ENCODE data around the gene HOXC5.

Gene HOXC5

GRCh38 chr12:54006559-54007220 is 26.2 kb upstream of the HOXC5 start:
- no peak for DNase-seq (ENCODE audit: low read depth)

GRCh38 chr12:54007538-54008259 is 25.2 kb upstream of the HOXC5 start:
- DNase-seq (ENCODE audit: low read depth): no peak

- no peak for DNase-seq (ENCODE audit: low read depth)
Measured at GRCh38 chr12:54008260-54008552, 24.6 kb upstream of the HOXC5 start.

- peak; percentile 57 for DNase-seq (ENCODE audit: low read depth)
Measured at GRCh38 chr12:54009171-54010052, 23.4 kb upstream of the HOXC5 start.

GRCh38 chr12:54010053-54010971 is 22.5 kb upstream of the HOXC5 start:
- DNase-seq (ENCODE audit: low read depth): no peak

- no peak for DNase-seq (ENCODE audit: low read depth)
Measured at GRCh38 chr12:54010972-54011664, 21.7 kb upstream of the HOXC5 start.

GRCh38 chr12:54011665-54012532 is 21.0 kb upstream of the HOXC5 start:
- no peak for DNase-seq (ENCODE audit: low read depth)

GRCh38 chr12:54012631-54013409 is 20.0 kb upstream of the HOXC5 start:
- no peak for DNase-seq (ENCODE audit: low read depth)

GRCh38 chr12:54014377-54015017 is 18.4 kb upstream of the HOXC5 start:
- no peak for DNase-seq (ENCODE audit: low read depth)

- DNase-seq (ENCODE audit: low read depth): no peak
Measured at GRCh38 chr12:54015018-54015931, 17.6 kb upstream of the HOXC5 start.

- no peak for DNase-seq (ENCODE audit: low read depth)
Measured at GRCh38 chr12:54016051-54016450, 16.8 kb upstream of the HOXC5 start.

- DNase-seq (ENCODE audit: low read depth): peak; percentile 92
Measured at GRCh38 chr12:54016478-54016964, 16.3 kb upstream of the HOXC5 start.

GRCh38 chr12:54017027-54017788 is 15.6 kb upstream of the HOXC5 start:
- peak; percentile 63 for DNase-seq (ENCODE audit: low read depth)

- DNase-seq (ENCODE audit: low read depth): peak; percentile 88
Measured at GRCh38 chr12:54017878-54018467, 14.9 kb upstream of the HOXC5 start.

- DNase-seq (ENCODE audit: low read depth): no peak
Measured at GRCh38 chr12:54018468-54018984, 14.3 kb upstream of the HOXC5 start.

GRCh38 chr12:54019091-54019811 is 13.6 kb upstream of the HOXC5 start:
- DNase-seq (ENCODE audit: low read depth): no peak

All from ELR (cell line).